Right cardiac atrium (tissue), 5 donors: ENCODE data around the gene MSANTD1. TPM values are rescaled to one million over a fixed set of nuclear protein-coding genes. Genes with fewer than 3 reads are reported as not detected.
A peak's percentile ranks its signal among the peaks of the same experiment; 100 is the strongest.
"Not testable (repeated sequence)": the region's sequence is repeated elsewhere in the genome, so short reads cannot be mapped to it uniquely, and the experiment has no call there.

ENCODE experiments used
- ATAC-seq, 2 donors: fragments of 200-7000 bp; cut with Tn5 transposase; one replicate each; pipeline versions ENCODE4 v1.8.0 to v1.9.1; 2020; ENCODE audit warnings: moderate library complexity in 2 of 2, mild to moderate bottlenecking in 1 of 2
- DNase-seq, 3 donors: peaks; one replicate each; pipeline ENCODE4 v3.0.0-alpha.2; 2020
- H3K27ac ChIP-seq: one replicate; pipeline ENCODE4 v1.5.1; 2013; ENCODE audit warnings: mild to moderate bottlenecking, low read length, control low read depth, moderate library complexity
- H3K27me3 ChIP-seq: one replicate; pipeline ENCODE4 v1.6.1; 2013; ENCODE audit not compliant: control insufficient read depth, insufficient read depth
- H3K4me1 ChIP-seq: one replicate; pipeline ENCODE4 v1.6.1; 2013; ENCODE audit warnings: low read length; ENCODE audit not compliant: control insufficient read depth, insufficient read depth
- H3K4me3 ChIP-seq: one replicate; pipeline ENCODE4 v1.5.1; 2013; ENCODE audit warnings: low read length, control low read depth
- H3K9me3 ChIP-seq: one replicate; pipeline ENCODE4 v1.6.1; 2013; ENCODE audit warnings: low read length; ENCODE audit not compliant: control insufficient read depth
- WGBS: extraction: QIAGEN DNeasy Blood & Tissue Kit; methylation state at CpG from one replicate; pipeline ENCODE4 v1.1.7; 2013; 5-methylcytosine and 5-hydroxymethylcytosine counted together
- intact Hi-C, 4 donors: fragments of 100-400 bp; cut with DNase I; formaldehyde crosslinking; loops; one replicate each; pipeline versions ENCODE4 v1.11.0 to v1.14.0; 2022 to 2023
- polyA plus RNA-seq: library from polyadenylated mRNA; stranded (reverse); fragments of 200-250 nt; gene quantifications from one replicate; pipeline ENCODE4 v1.2.3, GENCODE V29; 2013
- total RNA-seq, 4 donors: library from RNA; stranded (reverse); fragmentation: NEBNext Ultra II Directional; extraction: Animal tissue kit (Norgen Biotek cat#: 25700); gene quantifications; one replicate each; pipeline ENCODE4 v1.2.1, GENCODE V29; 2021
- donor health status: healthy with polysubstance abuse.
- donor health status: DM: no; HTN: yes; CAD: no.
- donor health status: DM: no; HTN: no; CAD: no.
- donor health status: DM: no; HTN: yes; CAD: no; lungs with severe emphysema.
- donor health status: DM: yes; HTN: yes; CAD: no.

MSANTD1 gene
- total and polyA plus RNA-seq, 5 donors: 0.20 to 0.40 (median 0.33) TPM

GRCh38 chr4:3296651-3297050 is 47.7 kb downstream of the MSANTD1 start:
- Histone ChIP-seq H3K27me3 (no peaks in the 10 kb centered on the region), H3K27ac (no peak overlapping the region), H3K4me3 (no peak overlapping the region), H3K9me3 (no peaks in the 10 kb centered on the region), H3K4me1 (no peaks in the 10 kb centered on the region)
- 93% methylated on average over 8 of the region's 8 CpGs for WGBS
- DNase-seq (no peak), ATAC-seq (no peak)
- intact Hi-C loops: no loop called here

GRCh38 chr4:3297066-3297859 is 48.3 kb downstream of the MSANTD1 start:
- no peak for ATAC-seq
- Histone ChIP-seq H3K9me3 (no peaks in the 10 kb centered on the region), H3K4me1 (no peaks in the 10 kb centered on the region), H3K4me3 (no peak overlapping the region), H3K27me3 (no peaks in the 10 kb centered on the region), H3K27ac (no peak overlapping the region)
- no peak for DNase-seq
- WGBS: 94% methylated on average over 13 of the region's 13 CpGs
- intact Hi-C loops: no loop called here

DNA sequence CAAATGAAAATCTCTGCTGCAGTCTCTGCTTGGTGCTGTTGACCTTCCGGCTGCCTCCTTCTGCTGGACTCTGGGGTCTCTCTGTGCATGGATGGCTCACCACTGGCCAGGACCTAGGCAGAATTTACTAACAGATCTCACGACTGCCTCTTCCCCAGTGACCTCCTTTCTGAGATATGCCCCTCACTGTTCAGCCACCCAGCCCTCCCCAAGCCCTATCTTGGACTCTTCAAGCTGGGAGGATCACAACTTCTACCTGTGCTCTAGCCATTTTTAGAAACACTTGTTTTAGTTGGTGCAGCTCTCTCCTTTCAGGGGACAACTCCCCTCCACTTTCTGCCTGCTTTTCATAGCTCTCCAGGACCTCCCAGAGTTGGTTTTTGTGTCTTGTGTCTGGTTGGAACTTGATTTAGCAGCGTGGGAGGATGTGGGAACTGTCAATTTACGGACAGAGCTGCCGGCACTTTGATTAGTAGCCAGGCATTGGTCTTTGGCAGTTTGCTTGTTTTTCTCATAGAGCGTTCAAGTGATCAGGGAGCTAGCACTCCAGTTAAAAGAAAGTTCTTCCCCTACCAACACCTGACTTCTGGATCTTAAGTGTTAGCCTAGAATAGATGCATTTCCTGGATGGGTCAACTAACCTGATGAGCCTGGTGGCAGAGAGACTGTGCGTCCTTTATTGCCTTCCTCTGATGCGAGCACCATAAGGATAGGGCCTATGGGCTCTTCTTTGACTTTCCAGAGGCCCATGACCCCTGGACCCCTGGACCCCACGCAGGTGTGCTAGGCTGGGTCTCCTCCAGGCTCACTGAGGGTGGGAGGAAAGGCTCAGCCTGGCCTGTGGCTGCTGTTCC is 50.4 kb downstream of the MSANTD1 start:
- Histone ChIP-seq H3K27me3 (no peaks in the 10 kb centered on the region), H3K4me1 (no peaks in the 10 kb centered on the region), H3K4me3 (no peak overlapping the region), H3K9me3 (no peaks in the 10 kb centered on the region), H3K27ac (no peak overlapping the region)
- ATAC-seq (no peak), DNase-seq (no peak)
- intact Hi-C loops: no loop called here
- whole genome bisulfite sequencing: 45% methylated on average over 9 of the region's 9 CpGs

DNA sequence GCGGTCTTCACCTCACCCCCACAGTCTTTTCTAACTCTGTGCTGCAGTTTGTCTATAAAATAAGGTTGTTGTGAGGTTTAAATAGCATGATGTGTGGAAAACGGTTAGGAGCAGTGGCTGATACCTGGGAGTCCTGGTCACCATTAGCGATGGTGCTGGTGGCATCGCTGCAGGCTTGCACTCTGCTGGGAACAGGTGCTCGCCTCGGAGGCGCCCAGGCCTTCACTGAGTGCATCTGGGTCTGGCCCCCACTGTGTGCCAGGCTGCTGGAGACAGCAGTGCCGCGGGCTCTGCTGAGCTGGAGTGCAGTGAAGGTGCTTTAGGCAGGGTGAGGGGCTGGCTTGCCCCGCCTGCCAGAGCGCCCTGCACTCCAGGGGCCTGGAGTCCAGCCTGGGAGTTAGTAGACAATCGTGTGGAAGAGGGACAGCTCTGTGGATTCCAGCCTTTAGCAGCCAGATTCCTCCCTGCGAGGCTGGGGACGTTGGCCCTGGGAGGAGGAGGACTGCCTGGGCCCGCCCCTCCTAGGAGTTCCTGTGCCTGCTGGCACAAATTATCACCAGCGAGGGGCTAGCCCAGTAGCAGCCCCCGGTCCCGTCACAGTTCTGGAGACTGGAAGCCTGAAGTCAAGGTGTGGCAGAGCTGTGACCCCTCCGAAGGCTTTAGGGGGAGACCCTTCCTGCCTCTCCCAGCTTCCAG is 51.2 kb downstream of the MSANTD1 start:
- Histone ChIP-seq H3K27ac (no peak overlapping the region), H3K27me3 (no peaks in the 10 kb centered on the region), H3K4me3 (no peak overlapping the region), H3K9me3 (no peaks in the 10 kb centered on the region), H3K4me1 (peaks cover 6% of the 10 kb centered on the region)
- ATAC-seq (no peak), DNase-seq (no peak)
- intact Hi-C loops: no loop called here
- 83% methylated on average over 19 of the region's 19 CpGs for WGBS

DNA sequence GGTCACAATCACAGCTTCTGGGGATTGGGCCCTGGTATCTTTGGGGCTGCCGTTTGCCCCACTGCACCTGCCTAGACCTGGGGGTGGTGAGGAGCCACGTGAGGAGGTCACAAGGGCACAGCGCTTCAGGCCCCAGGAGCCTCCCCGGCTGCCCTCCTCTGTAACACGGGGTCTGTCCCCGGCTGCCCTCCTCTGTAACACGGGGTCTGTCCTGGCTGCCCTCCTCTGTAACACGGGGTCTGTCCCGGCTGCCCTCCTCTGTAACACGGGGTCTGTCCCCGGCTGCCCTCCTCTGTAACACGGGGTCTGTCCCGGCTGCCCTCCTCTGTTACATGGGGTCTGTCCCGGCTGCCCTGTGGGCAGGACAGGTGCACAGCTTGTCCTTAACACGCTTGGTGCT is 51.9 kb downstream of the MSANTD1 start:
- ATAC-seq, intact Hi-C loops, H3K27me3 ChIP-seq, H3K27ac ChIP-seq, H3K4me3 ChIP-seq, H3K9me3 ChIP-seq: not testable (repeated sequence)
- 93% methylated on average over 15 of the region's 15 CpGs for WGBS
- peaks cover 12% of the 10 kb centered on the region for H3K4me1 ChIP-seq
- DNase-seq: peak in 1 of 3 donors; percentile 51

GRCh38 chr4:3301450-3302172 is 52.7 kb downstream of the MSANTD1 start:
- Histone ChIP-seq H3K9me3 (no peaks in the 10 kb centered on the region), H3K27ac (no peak overlapping the region), H3K27me3 (no peaks in the 10 kb centered on the region), H3K4me3 (no peak overlapping the region), H3K4me1 (peaks cover 14% of the 10 kb centered on the region)
- ATAC-seq: no peak
- WGBS: 91% methylated on average over 15 of the region's 15 CpGs
- DNase-seq: peak in 1 of 3 donors; percentile 32
- intact Hi-C loops: no loop called here

- Histone ChIP-seq H3K27ac (no peak overlapping the region), H3K27me3 (no peaks in the 10 kb centered on the region), H3K4me1 (peaks cover 14% of the 10 kb centered on the region), H3K9me3 (no peaks in the 10 kb centered on the region), H3K4me3 (no peak overlapping the region)
- ATAC-seq: no peak
- intact Hi-C loops: no loop called here
- peak in 1 of 3 donors; percentile 61 for DNase-seq
- 67% methylated on average over 17 of the region's 17 CpGs for WGBS
Measured at GRCh38 chr4:3302173-3302785, 53.3 kb downstream of the MSANTD1 start.

- H3K27ac ChIP-seq: no peak overlapping the region
- WGBS: 84% methylated on average over 16 of the region's 16 CpGs
- DNase-seq (peak in 1 of 3 donors; percentile 34), ATAC-seq (no peak)
- intact Hi-C loops: no loop called here
- H3K4me3 ChIP-seq: no peak overlapping the region
- no peaks in the 10 kb centered on the region for H3K27me3 ChIP-seq
- no peaks in the 10 kb centered on the region for H3K9me3 ChIP-seq
- H3K4me1 ChIP-seq: peaks cover 14% of the 10 kb centered on the region
Measured at GRCh38 chr4:3302786-3303564, 54.0 kb downstream of the MSANTD1 start.

DNA sequence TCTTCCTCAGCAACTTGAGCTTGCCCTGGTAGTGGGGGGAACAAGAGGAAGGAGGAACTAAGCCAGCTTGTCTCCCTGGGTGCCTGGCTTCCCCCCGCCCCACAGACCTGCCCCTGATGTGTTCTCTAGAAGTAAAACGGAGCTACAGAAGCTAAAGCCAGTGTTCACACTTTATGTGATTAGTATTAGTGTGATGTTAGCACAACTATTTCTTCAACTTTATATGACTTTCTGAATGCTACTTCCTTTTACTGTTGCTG is 54.5 kb downstream of the MSANTD1 start:
- no peak for DNase-seq
- intact Hi-C loops: no loop called here
- no peak overlapping the region for H3K27ac ChIP-seq

More for the DNA sequence above, 54.5 kb downstream of the MSANTD1 start:
- Histone ChIP-seq H3K9me3 (no peaks in the 10 kb centered on the region), H3K4me3 (no peak overlapping the region), H3K4me1 (peaks cover 14% of the 10 kb centered on the region), H3K27me3 (no peaks in the 10 kb centered on the region)
- ATAC-seq: no peak
- 82% methylated on average over 2 of the region's 2 CpGs for WGBS
